ENCODE data around the gene SAP30BP. TPM values are rescaled to one million over a fixed set of nuclear protein-coding genes. Genes with fewer than 3 reads are reported as not detected.
A peak's percentile ranks its signal among the peaks of the same experiment; 100 is the strongest.

Gene SAP30BP
- total RNA-seq (2013; cell fraction: nucleolus; rRNA removed) = 99.0 and 115 TPM in 2 replicates
- 57.9 and 61.9 TPM in 2 replicates for total RNA-seq (2014; rRNA removed)
- total RNA-seq (2014; rRNA removed; fragmentation: Illumina TruSeq; extraction: Trizol) = 67.7 and 71.2 TPM in 2 replicates
- 76.8 and 89.3 TPM in 2 replicates for total RNA-seq (2021)
- polyA plus RNA-seq (2011; ENCODE audit: low read depth) = 40.6 TPM
- 73.7 and 77.4 TPM in 2 replicates for polyA plus RNA-seq (2011; rRNA removed)
- polyA plus RNA-seq (2011; cell fraction: cytosol; rRNA removed) = 90.9 and 110 TPM in 2 replicates
- 309 and 339 TPM in 2 replicates for polyA plus RNA-seq (2011; cell fraction: nucleus; rRNA removed)
- 64.2 and 66.5 TPM in 2 replicates for polyA plus RNA-seq (2012)
- polyA plus RNA-seq (2014; fragmentation: Illumina TruSeq; extraction: Trizol) = 97.8 and 100 TPM in 2 replicates
- polyA plus RNA-seq (2014; fragmentation: Nextera tagmentation; extraction: Ambion mirVana) = 100 to 1,000 TPM; 149 to 166 TPM
- polyA plus RNA-seq (2014; rRNA removed) = 87.7 and 91.2 TPM in 2 replicates
- polyA plus RNA-seq (2016; fragmentation: Nextera tagmentation; extraction: Ambion mirVana) = 100 to 1,000 TPM; 107 to 116 TPM
- 50.5 and 57.8 TPM in 2 replicates for polyA minus RNA-seq (2011; rRNA and poly(A)+ RNA removed)
- 19.1 and 32.4 TPM in 2 replicates for polyA minus RNA-seq (2011; cell fraction: cytosol; rRNA and poly(A)+ RNA removed)
- 33.9 and 65.3 TPM in 2 replicates for polyA minus RNA-seq (2011; cell fraction: nucleus; rRNA and poly(A)+ RNA removed)
- Bru-seq, nascent RNA = percentile 89 among the genes with signal in this experiment
- BruChase-seq, experiment 1, labeled RNA remaining after a 6-hour chase = percentile 86 among the genes with signal in this experiment
- BruChase-seq, experiment 2, labeled RNA remaining after a 2-hour chase = percentile 85 among the genes with signal in this experiment
- long read RNA-seq, experiment 1, transcript SAP30BP-225 (11 exons, 2,722 nt) = major isoform, 58 of 64 reads
- long read RNA-seq, experiment 1, partial matches to known transcripts = 2 of 64 reads
- long read RNA-seq, experiment 1, other reads (novel, unspliced or antisense) = 4 of 64 reads
- long read RNA-seq, experiment 2, transcript SAP30BP-225 (11 exons, 2,722 nt) = major isoform, 158 of 188 reads
- long read RNA-seq, experiment 2, partial matches to known transcripts = 4 of 188 reads
- long read RNA-seq, experiment 2, other reads (novel, unspliced or antisense) = 20 of 188 reads

DNA sequence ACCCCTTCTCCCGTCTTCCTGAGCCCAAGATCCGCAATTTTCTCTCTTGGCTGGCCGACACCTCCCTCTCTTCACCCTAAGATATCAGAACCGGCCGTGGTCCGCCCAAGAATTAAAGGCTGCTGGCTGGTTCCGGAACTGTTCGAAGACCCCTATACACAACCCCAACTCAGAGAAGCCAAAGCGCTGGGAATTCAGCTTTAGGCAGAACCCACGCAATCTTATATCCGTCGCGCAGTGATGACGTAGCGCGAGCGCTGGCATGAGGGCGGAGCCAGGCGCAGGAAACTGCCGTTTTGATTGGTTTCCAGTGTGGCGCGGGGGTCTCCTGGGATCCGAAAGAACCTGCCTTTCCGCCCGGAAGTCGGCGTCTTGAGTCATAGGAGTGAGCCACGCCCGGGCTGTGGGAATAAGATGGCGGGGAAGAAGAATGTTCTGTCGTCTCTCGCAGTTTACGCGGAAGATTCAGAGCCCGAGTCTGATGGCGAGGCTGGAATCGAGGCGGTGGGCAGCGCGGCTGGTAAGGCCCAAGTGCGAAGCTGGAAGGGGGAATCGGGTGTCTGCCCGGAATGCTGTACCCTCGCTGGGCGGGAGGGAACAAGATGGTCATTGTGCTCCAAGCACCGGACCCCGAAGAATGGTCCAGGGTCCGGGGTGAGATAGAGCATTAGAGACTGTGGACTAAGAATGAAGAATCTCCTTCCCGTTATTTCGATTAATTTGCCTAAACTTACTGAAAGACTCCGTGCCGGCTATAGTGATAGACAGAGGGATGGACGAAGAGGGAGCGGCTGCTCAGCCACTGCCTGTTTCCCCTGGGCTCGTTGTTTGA is at the start of gene SAP30BP, which contains the start of gene RECQL5:
SAP30BP (plus strand) TSS at position 380 of the 832 bp plus-strand sequence; CDS start at position 415, 35 bp downstream.
RECQL5 (minus strand) TSS at position 196 of the 832 bp plus-strand sequence. CDS start 597 bp downstream, outside the sequence.
- RAD21 ChIA-PET (ENCODE audit: unreplicated experiment) = interaction anchor here (0.7 to 1.1 kb wide), 8 partner anchors 9 to 81 kb away, joined by 3 to 4 read pairs (median 3); a partner anchor contains a TSS
- ATAC-seq = peak; percentile 89
- in situ Hi-C loops (cut with MboI) = no loop called here
- peak; percentile 54; the same call in 1 of the 2 replicates for TF ChIP-seq GATAD2B (conservative IDR thresholded peaks at IDR 0.05; ENCODE audit: low read depth)
- no peak for TF ChIP-seq FOXM1 (IDR thresholded peaks at IDR 0.05; ENCODE audit: low read depth, low read length)
- TF ChIP-seq RUNX3 (IDR thresholded peaks at IDR 0.05; ENCODE audit: low read length) = peak; percentile 83
- peak; percentile 69; the same call in 1 of the 2 replicates for TF ChIP-seq PML (IDR thresholded peaks at IDR 0.05; ENCODE audit: low read length)
- TF ChIP-seq NFYB (IDR thresholded peaks at IDR 0.05; ENCODE audit: insufficient read depth, low read depth, low read length) = peak; percentile 82
- peak; percentile 91 for TF ChIP-seq MEF2B (IDR thresholded peaks at IDR 0.05; ENCODE audit: partially characterized antibody, poor library complexity, severe bottlenecking)
- TF ChIP-seq POLR2AphosphoS2 (IDR thresholded peaks at IDR 0.05; ENCODE audit: low read depth, low read length) = peak; percentile 74
- TF ChIP-seq, protein P1, sequence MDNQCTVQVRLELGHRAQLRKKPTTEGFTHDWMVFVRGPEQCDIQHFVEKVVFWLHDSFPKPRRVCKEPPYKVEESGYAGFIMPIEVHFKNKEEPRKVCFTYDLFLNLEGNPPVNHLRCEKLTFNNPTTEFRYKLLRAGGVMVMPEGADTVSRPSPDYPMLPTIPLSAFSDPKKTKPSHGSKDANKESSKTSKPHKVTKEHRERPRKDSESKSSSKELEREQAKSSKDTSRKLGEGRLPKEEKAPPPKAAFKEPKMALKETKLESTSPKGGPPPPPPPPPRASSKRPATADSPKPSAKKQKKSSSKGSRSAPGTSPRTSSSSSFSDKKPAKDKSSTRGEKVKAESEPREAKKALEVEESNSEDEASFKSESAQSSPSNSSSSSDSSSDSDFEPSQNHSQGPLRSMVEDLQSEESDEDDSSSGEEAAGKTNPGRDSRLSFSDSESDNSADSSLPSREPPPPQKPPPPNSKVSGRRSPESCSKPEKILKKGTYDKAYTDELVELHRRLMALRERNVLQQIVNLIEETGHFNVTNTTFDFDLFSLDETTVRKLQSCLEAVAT (IDR thresholded peaks at IDR 0.05) = peak; percentile 57; the same call in 1 of the 2 replicates
- TF ChIP-seq, protein P2, sequence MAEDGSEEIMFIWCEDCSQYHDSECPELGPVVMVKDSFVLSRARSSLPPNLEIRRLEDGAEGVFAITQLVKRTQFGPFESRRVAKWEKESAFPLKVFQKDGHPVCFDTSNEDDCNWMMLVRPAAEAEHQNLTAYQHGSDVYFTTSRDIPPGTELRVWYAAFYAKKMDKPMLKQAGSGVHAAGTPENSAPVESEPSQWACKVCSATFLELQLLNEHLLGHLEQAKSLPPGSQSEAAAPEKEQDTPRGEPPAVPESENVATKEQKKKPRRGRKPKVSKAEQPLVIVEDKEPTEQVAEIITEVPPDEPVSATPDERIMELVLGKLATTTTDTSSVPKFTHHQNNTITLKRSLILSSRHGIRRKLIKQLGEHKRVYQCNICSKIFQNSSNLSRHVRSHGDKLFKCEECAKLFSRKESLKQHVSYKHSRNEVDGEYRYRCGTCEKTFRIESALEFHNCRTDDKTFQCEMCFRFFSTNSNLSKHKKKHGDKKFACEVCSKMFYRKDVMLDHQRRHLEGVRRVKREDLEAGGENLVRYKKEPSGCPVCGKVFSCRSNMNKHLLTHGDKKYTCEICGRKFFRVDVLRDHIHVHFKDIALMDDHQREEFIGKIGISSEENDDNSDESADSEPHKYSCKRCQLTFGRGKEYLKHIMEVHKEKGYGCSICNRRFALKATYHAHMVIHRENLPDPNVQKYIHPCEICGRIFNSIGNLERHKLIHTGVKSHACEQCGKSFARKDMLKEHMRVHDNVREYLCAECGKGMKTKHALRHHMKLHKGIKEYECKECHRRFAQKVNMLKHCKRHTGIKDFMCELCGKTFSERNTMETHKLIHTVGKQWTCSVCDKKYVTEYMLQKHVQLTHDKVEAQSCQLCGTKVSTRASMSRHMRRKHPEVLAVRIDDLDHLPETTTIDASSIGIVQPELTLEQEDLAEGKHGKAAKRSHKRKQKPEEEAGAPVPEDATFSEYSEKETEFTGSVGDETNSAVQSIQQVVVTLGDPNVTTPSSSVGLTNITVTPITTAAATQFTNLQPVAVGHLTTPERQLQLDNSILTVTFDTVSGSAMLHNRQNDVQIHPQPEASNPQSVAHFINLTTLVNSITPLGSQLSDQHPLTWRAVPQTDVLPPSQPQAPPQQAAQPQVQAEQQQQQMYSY (CRISPR knock-in tag; IDR thresholded peaks at IDR 0.05) = no peak
- TF ChIP-seq HDGF (IDR thresholded peaks at IDR 0.05) = no peak
- TF ChIP-seq ELK1 (IDR thresholded peaks at IDR 0.05; ENCODE audit: low read depth, low read length) = peak; percentile 93

More for the DNA sequence above, at the start of gene SAP30BP, which contains the start of gene RECQL5:
- H3K79me2 ChIP-seq (ENCODE audit: control insufficient read depth, insufficient read depth, low read length) = peaks cover 54% of the 10 kb centered on the region
- DNase-seq (ENCODE audit: low read depth, low spot score) (peak; percentile 90), FAIRE-seq (peak; percentile 78)
- H3K9ac ChIP-seq (ENCODE audit: control insufficient read depth, insufficient read depth, low read length) = peak within 1 kb of the TSS; percentile 79
- no peaks in the 10 kb centered on the region for H4K20me1 ChIP-seq (ENCODE audit: control insufficient read depth, insufficient read depth)
- peak within 1 kb of the TSS; percentile 70 for H3K4me2 ChIP-seq (ENCODE audit: control insufficient read depth, insufficient read depth)
- WGBS (ENCODE audit: insufficient coverage, insufficient replicate concordance, low lambda C conversion rate, missing lambda C conversion rate) = under 1% methylated on average over 55 of the region's 55 CpGs
- intact Hi-C loops (cut with micrococcal nuclease; ENCODE audit: unreplicated experiment) = no loop called here
- no peaks in the 10 kb centered on the region for H3K9me3 ChIP-seq (replicated peaks; ENCODE audit: control insufficient read depth, insufficient read depth, low read length)
- ChIA-PET POLR2A (interaction anchor here (0.6 to 2.4 kb wide), 7 partner anchors 10 to 178 kb away, joined by 3 to 12 read pairs (median 5); partner anchors contain the start of gene LLGL2), CTCF (interaction anchor here (0.7 to 6.0 kb wide), 13 partner anchors 9 to 253 kb away, joined by 3 to 30 read pairs (median 5); partner anchors contain the start of gene SMIM5), SMC1A (ENCODE audit: uncharacterized antibody, unreplicated experiment) (interaction anchor here (0.6 to 2.7 kb wide), 10 partner anchors 9 to 329 kb away, joined by 3 to 10 read pairs (median 4); partner anchors contain the start of gene SMIM5)
- H3K27ac ChIP-seq (ENCODE audit: control insufficient read depth, insufficient read depth) = peak within 1 kb of the TSS; percentile 81
- H3K4me3 ChIP-seq = peak within 1 kb of the TSS; percentile 79
- H3K36me3 ChIP-seq (ENCODE audit: control insufficient read depth in 2 of 2, insufficient read depth in 2 of 2, low read length in 1 of 2) = peaks cover 2 to 21% of the 10 kb centered on the region in 2 experiments; a peak in 3 of 4 replicates
- peaks cover 23% of the 10 kb centered on the region for H3K4me1 ChIP-seq (ENCODE audit: control insufficient read depth, insufficient read depth, low read length)
- peak within 1 kb of the TSS; percentile 45 for H2AFZ ChIP-seq (ENCODE audit: control insufficient read depth, low read depth, low read length)
- TSS peak; percentile 86 for BruUV-seq (replicated peaks)
- H3K27me3 ChIP-seq (replicated peaks in 1 of 2; ENCODE audit: control insufficient read depth in 2 of 2, insufficient read depth in 2 of 2, low read length in 1 of 2) = no peaks in the 10 kb centered on the region
